Loucy (cell line): ENCODE measurements around the gene PPP4C.

Experiments used
- H2AFZ ChIP-seq: fragments of 200-600 bp; sonication (generic); 2 replicates; pipeline ENCODE4 v1.6.0; 2016; ENCODE audit warnings: antibody characterized with exemption, mild to moderate bottlenecking, low read length, moderate library complexity
- H3F3A ChIP-seq: fragments of 200-600 bp; 2 replicates; pipeline ENCODE4 v1.6.0; 2016; ENCODE audit warnings: antibody characterized with exemption, low read depth, mild to moderate bottlenecking
- H3K27me3 ChIP-seq: fragments of 200-600 bp; sonication (generic); 2 replicates; pipeline ENCODE4 v1.6.1; 2014; ENCODE audit warnings: low read length, mild to moderate bottlenecking; ENCODE audit not compliant: insufficient read depth, poor library complexity, severe bottlenecking
- H3K36me3 ChIP-seq: fragments of 200-600 bp; sonication (generic); 2 replicates; pipeline ENCODE4 v1.6.1; 2016; ENCODE audit warnings: low read length; ENCODE audit not compliant: insufficient read depth
- H3K4me1 ChIP-seq: fragments of 200-600 bp; sonication (generic); 2 replicates; pipeline ENCODE4 v1.5.1; 2014; ENCODE audit warnings: low read length, mild to moderate bottlenecking; ENCODE audit not compliant: insufficient read depth, poor library complexity, severe bottlenecking
- H3K4me2 ChIP-seq: fragments of 200-600 bp; sonication (generic); 2 replicates; pipeline ENCODE4 v1.6.0; 2014; ENCODE audit warnings: antibody characterized with exemption, low read length, low read depth, mild to moderate bottlenecking; ENCODE audit not compliant: poor library complexity, severe bottlenecking
- H3K4me3 ChIP-seq: fragments of 200-600 bp; sonication (generic); 2 replicates; pipeline ENCODE4 v1.5.1; 2014; ENCODE audit warnings: low read length, mild to moderate bottlenecking, mixed read lengths; ENCODE audit not compliant: poor library complexity, severe bottlenecking
- H3K79me2 ChIP-seq: fragments of 200-600 bp; sonication (generic); 2 replicates; pipeline ENCODE4 v1.6.1; 2014; ENCODE audit warnings: low read length; ENCODE audit not compliant: insufficient read depth
- H3K9ac ChIP-seq: fragments of 200-600 bp; sonication (generic); 2 replicates; pipeline ENCODE4 v1.6.0; 2014; ENCODE audit warnings: mild to moderate bottlenecking, low read depth, low read length, moderate library complexity; ENCODE audit not compliant: poor library complexity, severe bottlenecking
- H3K9me2 ChIP-seq: fragments of 200-600 bp; sonication (generic); replicated peaks from 2 replicates; pipeline ENCODE4 v1.6.1; 2016; ENCODE audit warnings: low read depth, low read length, mixed read lengths
- H3K9me3 ChIP-seq: fragments of 200-600 bp; sonication (generic); 2 replicates; pipeline ENCODE4 v1.6.1; 2014; ENCODE audit warnings: mild to moderate bottlenecking, antibody characterized with exemption, low read length, low read depth; ENCODE audit not compliant: insufficient read depth
- H4K20me1 ChIP-seq: fragments of 200-600 bp; sonication (generic); 2 replicates; pipeline ENCODE4 v1.6.0; 2014; ENCODE audit warnings: antibody characterized with exemption, low read length, mild to moderate bottlenecking; ENCODE audit not compliant: insufficient read depth, poor library complexity, severe bottlenecking
- CTCF ChIP-seq: fragments of 200-600 bp; sonication (generic); conservative IDR thresholded peaks from 2 replicates; pipeline ENCODE4 v1.5.1; 2014; ENCODE audit warnings: mild to moderate bottlenecking, antibody characterized with exemption, low read length
- EZH2phosphoT487 ChIP-seq: fragments of 200-600 bp; IDR thresholded peaks from 2 replicates; pipeline ENCODE4 v1.6.1; 2018; ENCODE audit warnings: antibody characterized with exemption, mild to moderate bottlenecking, moderate library complexity, borderline replicate concordance

The PPP4C gene

GRCh38 chr16:30120340-30121105, 44.7 kb downstream of the PPP4C start:
- Histone ChIP-seq H3K9ac (no peak overlapping the region), H3F3A (no peaks in the 10 kb centered on the region), H3K4me1 (peaks cover 19% of the 10 kb centered on the region), H3K36me3 (no peaks in the 10 kb centered on the region), H2AFZ (no peak overlapping the region), H3K9me2 (no peaks in the 10 kb centered on the region), H3K27me3 (no peaks in the 10 kb centered on the region), H3K9me3 (no peaks in the 10 kb centered on the region), H3K79me2 (peaks cover 18% of the 10 kb centered on the region), H4K20me1 (no peaks in the 10 kb centered on the region), H3K4me3 (no peak overlapping the region), H3K4me2 (no peak overlapping the region)
- TF ChIP-seq CTCF: no peak
- no peak for TF ChIP-seq EZH2phosphoT487

- no peaks in the 10 kb centered on the region for H3K36me3 ChIP-seq
- H3F3A ChIP-seq: no peaks in the 10 kb centered on the region
- peaks cover 19% of the 10 kb centered on the region for H3K4me1 ChIP-seq
- peak overlapping the region; percentile 85; the same call in 1 of the 2 replicates for H2AFZ ChIP-seq
- peak overlapping the region; percentile 92 for H3K9ac ChIP-seq
- H3K9me3 ChIP-seq: no peaks in the 10 kb centered on the region
- TF ChIP-seq CTCF: no peak
- no peak for TF ChIP-seq EZH2phosphoT487
- H4K20me1 ChIP-seq: no peaks in the 10 kb centered on the region
- peak overlapping the region; percentile 84 for H3K4me3 ChIP-seq
- H3K27me3 ChIP-seq: no peaks in the 10 kb centered on the region
- peaks cover 18% of the 10 kb centered on the region for H3K79me2 ChIP-seq
- H3K4me2 ChIP-seq: peak overlapping the region; percentile 93
- H3K9me2 ChIP-seq: no peaks in the 10 kb centered on the region
These were observed 46.2 kb downstream of the PPP4C start for GRCh38 chr16:30121741-30122571.

GRCh38 chr16:30122604-30123160, 46.9 kb downstream of the PPP4C start:
- no peaks in the 10 kb centered on the region for H4K20me1 ChIP-seq
- H2AFZ ChIP-seq: peak overlapping the region; percentile 85
- H3K4me2 ChIP-seq: peak overlapping the region; percentile 93
- peaks cover 18% of the 10 kb centered on the region for H3K79me2 ChIP-seq
- H3K9ac ChIP-seq: peak overlapping the region; percentile 92
- H3K4me3 ChIP-seq: peak overlapping the region; percentile 84
- no peaks in the 10 kb centered on the region for H3K27me3 ChIP-seq
- no peaks in the 10 kb centered on the region for H3K9me2 ChIP-seq
- H3K36me3 ChIP-seq: no peaks in the 10 kb centered on the region
- H3K9me3 ChIP-seq: no peaks in the 10 kb centered on the region
- peaks cover 19% of the 10 kb centered on the region for H3K4me1 ChIP-seq
- no peak for TF ChIP-seq EZH2phosphoT487
- no peak for TF ChIP-seq CTCF
- H3F3A ChIP-seq: no peaks in the 10 kb centered on the region
